ENCODE measurements around the gene SSR1.
"Not testable (repeated sequence)": the region's sequence is repeated elsewhere in the genome, so short reads cannot be mapped to it uniquely, and the experiment has no call there.

Gene SSR1

DNA sequence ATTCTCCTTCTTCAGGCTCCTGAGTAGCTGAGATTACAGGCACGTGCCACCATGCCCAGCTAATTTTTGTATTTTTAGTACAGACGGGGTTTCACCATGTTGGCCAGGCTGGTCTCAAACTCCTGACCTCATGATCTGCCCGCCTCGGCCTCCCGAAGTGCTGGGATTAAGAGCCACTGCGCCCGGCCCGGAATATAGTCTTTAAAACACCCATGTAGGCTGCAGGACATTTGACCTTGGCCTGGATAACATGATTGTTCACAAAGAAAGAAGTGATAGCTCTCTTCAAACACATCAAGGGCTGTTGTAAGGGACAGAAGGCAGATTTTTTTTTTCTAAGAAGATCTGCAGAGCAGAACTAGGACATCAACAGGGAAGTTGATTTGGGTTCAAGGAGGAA is 38.5 kb downstream of the SSR1 start:
- not testable (repeated sequence) for DNase-seq

DNA sequence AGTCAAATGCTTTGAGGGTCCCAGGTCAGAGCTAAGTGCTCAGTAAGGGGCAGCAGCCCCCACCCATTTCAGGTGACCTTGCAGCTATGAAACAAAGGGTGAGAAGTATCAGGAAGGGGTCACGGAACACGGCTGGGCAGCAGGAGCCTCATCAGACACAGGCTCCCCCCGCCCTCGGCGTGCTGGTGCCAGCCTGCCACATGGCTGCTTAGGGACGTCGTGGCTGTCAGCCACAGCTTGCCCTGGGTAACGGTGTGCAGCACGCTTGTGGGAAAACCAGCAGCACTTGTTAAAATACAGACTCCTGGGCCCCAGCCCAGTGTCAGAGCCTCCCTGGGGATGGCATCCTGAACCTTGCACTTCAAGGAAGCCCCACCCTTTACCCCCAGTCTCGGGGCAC is 39.3 kb downstream of the SSR1 start:
- no peak for DNase-seq

DNA sequence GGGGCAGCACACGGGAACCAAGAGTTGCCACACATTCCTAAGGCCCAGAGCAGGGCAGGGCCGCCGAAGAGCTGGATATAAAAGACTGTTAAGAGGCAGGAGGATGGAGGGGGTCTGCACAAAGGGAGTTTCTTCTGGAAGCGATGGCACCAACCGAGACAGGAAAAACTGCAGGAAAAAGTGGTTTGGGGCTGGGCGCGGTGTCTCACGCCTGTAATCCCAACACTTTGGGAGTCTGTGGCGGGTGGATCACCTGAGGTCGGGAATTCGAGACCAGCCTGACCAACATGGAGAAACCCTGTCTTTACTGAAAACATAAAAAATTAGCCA is 41.8 kb downstream of the SSR1 start:
- DNase-seq, result no peak

DNA sequence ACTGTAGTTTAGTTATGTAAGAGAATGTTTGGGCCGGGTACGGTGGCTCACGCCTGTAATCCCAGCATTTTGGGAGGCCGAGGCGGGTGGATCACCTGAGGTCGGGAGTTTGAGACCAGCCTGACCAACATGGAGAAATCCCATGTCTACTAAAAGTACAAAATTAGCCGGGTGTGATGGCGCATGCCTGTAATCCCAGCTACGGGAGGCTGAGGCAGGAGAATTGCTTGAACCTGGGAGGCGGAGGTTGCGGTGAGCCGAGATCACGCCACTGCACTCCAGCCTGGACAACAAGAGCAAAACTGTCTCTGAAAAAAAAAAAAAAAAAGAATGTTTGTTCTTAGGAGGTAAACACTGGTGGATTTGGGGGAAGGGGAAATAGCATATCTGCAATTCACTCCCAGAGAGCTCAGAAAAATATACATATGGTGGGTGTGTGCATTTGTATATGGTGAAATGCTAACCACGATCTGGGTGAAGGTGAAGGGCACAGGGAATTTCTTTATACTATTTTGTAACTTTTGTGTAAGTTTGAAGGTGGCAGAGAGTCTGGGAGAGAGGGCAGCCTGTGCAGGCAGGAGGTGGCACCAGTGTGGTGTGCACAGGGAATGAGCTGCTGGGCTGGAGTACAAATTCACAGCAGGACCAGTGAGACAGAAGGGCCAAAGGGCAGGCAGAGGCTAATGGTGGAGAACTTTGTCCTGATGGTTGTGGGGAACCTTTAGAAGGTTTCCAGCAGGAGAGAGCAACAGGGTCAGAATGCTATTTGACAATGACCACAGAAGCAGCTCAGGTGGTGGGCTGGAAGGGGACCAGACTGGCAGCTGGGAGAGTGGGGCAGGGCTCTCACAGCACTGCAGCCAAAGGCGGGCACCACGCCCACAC is 42.4 kb downstream of the SSR1 start:
- DNase-seq, result no peak

DNA sequence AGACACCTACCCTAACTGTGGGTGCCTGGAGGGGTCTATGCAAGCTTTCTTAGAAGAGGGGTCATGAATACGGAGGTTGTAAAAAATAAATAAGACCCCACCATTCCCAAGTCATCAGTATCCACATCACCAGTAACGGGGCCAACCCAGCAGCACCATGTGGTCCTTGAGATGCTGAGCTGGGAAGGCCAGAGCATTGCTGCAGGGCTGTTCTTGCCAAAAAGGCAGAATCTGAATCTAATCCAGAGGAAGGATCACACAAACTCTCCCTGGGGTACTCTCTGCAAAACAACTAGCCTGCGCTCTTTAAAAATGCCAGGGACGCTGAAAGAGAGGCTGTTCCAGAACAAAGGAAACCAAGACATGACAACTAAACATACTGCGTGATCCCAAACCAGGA is 43.2 kb downstream of the SSR1 start:
- DNase-seq, result no peak

DNA sequence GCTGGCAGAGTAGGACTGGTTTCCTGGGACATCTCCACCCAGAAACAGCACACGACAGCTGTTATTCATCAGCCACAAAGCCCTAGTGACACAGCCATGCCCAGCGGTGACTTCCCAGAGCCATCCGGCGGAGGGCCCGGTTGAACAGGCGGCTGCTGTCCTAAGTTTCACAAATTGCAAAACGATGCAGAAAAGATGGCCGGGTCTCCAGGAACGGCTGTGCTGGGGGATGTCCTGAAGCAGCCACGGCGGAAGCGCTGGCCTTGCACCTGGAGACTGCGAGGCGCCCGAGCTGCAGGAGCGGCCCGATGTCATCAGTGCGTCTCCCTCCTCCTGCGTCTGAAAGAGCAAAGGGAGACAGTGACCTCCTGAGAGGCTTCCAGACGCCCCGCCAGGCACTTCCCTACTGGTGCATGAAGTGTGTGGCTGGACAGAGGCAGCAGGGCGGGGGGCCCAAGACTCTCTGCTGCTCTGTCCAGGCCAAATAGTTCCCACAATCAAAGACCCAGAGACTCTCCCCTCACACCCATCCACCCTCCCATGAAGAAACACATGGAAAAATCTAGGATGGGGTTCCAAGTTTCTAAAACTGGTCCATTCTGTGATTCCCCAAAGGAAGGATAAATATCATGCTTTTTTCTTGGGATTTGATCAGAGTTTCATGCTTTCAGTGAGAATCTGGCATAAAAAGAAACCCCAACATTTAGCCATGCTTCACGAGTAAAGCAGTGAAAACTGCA is 44.0 kb downstream of the SSR1 start:
- no peak for DNase-seq

DNA sequence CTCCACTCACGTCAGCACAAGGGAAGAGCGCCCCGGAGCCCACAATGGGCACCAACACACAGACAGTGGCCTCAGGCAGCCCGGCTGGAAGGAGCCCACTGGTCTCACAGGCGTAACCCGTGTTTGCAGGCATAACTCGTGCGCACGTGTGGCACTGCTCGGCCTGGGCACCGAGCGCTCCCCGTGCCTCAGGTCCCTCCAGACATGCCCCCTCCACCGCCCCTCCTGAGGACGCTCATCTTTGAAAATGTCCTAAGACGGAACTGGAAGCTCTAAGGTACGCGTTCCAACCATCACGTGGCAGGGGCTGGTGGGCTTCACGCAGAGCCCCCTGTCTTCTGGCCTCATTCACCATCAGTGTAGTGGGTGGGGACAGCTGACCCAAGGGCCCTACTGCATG is 44.6 kb downstream of the SSR1 start:
- no peak for DNase-seq

DNA sequence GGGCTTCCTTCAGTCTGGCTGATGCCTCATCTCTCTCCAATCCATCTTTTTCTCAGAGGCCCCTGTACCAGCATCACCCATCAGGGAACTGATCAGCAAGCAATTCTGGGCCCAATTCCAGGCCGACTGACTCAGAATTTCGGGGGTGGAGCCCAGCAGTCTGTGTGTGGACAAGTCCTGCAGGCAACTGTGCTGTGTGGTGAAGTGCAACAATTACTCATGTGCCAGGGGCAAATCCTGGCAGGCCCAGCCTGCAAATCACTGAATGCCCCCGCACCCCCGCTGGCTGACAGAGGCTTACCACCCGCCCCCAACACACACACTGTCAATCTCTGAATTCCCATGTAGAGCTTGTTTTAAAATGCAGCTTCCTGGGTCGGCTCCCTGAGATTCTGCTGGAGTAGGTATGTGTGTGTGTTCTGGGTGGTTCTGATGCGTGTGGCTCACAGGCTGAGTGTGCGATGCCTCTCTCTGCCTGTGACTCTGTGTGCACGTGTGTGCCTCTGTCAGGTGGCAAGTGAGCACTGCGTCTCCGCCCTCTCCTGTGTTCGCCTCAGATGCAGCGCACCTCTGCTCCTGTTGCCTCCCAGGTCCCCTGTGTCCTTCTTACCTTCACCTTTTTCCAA is 45.4 kb downstream of the SSR1 start:
- no peak for DNase-seq

DNA sequence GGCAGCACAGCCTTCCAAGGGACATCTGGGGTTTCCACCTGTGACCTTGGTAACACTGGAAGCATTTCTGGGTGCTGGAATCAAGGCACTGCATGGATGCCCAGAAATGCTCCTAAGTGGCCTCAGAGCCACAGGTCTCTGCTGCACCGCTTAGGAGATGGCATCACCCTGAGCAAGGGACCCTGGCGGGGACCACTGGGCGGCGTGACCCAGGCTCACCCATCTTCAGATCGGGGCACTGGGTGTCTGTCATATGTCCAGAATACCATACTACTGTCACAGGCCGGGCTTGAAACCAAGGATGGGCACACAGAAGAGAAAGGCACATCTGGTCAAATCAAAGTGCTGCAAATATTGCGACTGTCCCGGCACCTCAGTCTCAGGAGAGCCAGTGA is 45.9 kb downstream of the SSR1 start:
- DNase-seq, result no peak

DNA sequence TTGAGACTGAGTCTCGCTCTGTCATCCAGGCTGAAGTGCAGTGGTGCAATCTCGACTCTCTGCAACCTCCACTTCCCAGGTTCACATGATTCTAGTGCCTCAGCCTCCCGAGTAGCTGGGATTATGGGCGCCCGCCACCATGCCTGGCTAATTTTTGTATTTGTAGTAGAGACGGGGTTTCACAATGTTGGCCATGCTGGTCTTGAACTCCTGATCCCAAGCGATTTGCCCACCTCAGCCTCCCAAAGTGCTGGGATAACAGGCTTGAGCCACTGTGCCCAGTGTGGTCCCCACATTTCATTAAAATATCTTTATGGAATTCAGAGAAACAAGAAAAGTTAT is 47.6 kb downstream of the SSR1 start:
- not testable (repeated sequence) for DNase-seq

DNA sequence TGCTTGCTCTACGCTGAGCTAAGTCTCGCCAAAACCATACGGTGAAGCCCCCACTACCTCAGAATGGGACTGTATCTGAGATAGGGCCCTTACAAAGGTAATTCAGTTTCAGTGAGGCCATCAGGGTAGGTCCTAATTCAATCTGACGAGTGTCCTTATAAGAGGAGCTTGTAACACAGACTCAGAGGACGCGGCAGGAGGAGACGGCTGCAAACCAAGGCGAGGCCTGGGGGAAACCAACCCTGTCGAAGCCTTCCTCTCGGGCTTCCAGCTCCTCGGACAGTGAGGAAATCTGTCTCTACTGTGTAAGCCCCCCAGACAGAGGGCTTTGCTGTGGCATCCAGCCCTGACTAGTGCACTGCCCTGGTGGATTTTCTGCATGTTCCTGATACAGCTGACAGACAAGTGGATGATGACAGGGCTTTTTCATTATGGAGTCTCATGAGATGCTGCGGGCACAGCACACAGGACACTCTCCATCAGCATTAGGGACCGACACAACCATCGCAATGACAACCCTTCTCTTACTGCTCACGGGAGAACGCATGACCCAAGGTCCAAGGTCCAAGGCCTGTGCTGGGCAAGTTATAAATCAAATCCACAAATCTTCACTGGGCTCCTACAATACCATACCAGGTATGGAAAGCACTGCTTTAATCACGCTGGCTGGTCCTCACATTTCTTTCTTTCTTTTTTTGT is 48.2 kb downstream of the SSR1 start:
- DNase-seq, result no peak

DNA sequence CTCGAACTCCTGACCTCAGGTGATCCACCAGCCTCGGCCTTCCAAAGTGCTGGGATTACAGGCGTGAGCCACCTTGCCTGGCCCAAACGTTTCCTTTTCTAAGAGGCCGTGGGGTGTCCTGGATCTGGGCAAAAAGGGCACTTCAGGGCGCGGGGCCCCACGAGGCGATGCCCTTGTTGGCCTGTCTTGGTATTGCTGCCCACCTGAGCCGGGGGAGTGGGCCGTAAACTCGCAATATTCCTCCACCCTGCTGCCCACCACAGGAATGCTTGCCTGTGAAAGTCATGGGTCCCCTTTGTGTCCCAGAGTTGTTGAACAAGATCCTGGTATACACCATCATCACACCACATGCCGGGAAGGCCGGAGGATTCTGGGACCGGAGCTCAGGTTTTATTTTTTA is 49.0 kb downstream of the SSR1 start:
- no peak for DNase-seq

DNA sequence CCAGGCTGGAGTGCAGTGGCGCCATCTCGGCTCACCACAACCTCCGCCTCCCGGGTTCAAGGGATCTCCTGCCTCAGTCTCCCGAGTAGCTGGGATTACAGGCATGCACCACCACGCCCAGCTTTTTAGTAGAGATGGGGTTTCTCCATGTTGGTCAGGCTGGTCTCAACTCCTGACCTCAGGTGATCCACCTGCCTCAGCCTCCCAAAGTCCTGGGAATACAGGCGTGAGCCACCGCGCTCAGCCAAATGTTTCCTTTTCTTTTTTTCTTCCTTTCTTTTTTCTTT is 49.5 kb downstream of the SSR1 start:
- DNase-seq, result not testable (repeated sequence)

DNA sequence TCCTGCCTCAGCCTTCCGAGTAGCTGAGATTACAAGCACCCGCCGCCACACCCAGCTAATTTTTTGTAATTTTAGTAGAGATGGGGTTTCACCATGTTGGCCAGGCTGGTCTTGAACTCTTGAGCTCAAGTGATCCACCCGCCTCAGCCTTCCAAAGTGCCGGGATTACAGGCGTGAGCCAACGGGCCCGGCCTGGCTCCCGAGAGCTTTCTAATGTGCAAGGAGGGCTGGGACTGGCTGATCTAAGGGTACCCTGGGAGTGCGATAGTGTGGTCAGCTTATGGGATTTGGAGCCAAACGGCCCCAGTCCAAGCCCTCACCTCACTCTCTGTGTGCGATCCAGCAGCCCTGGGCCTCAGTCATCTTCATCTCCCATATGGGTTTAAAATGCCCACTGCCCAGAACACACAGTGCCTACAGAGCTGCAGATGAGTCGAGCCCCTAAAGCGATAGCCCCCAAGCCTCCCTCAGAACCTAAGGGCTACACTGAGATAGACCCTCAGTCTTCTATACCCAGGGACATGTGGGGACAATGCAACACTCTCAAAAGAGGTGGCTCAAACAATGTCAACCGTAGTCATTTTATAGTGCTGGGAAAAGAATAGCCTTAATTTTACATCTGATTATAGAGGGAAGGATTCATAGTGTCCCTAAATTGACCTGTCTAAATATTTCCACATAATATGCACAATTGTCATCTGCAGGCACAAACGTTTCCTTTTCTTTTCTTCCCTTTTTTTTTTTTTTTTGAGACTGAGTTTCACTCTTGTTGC is 50.1 kb downstream of the SSR1 start:
- DNase-seq, result no peak

DNA sequence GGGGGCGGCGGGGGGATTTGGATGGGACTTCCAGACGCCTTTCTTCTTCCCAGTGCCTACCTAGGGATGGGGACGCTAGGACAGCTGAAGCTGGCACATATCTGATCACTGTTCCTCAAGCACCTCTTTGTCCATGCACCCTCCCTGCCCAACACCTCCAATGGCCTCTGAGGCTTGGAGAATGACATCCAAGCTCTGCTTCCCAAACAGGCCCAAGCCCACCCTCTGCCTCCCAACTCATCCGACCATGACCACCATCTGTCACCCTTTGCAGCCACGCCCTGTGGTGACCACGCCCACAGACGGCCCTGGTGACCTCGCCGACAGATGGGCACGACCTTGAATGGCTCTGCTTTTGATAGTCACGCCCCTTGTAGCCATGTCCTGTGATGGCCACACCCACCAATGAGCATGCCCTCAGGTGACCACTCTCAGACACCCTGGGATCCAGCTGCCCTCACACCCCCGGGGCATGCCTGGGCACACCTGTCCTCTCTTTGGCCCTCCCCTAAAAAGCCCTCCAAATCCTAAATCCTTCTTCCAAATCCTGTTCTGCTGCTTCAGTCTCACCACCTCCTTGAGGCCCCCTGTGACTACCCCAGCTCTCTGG is 51.0 kb downstream of the SSR1 start:
- no peak for DNase-seq

DNA sequence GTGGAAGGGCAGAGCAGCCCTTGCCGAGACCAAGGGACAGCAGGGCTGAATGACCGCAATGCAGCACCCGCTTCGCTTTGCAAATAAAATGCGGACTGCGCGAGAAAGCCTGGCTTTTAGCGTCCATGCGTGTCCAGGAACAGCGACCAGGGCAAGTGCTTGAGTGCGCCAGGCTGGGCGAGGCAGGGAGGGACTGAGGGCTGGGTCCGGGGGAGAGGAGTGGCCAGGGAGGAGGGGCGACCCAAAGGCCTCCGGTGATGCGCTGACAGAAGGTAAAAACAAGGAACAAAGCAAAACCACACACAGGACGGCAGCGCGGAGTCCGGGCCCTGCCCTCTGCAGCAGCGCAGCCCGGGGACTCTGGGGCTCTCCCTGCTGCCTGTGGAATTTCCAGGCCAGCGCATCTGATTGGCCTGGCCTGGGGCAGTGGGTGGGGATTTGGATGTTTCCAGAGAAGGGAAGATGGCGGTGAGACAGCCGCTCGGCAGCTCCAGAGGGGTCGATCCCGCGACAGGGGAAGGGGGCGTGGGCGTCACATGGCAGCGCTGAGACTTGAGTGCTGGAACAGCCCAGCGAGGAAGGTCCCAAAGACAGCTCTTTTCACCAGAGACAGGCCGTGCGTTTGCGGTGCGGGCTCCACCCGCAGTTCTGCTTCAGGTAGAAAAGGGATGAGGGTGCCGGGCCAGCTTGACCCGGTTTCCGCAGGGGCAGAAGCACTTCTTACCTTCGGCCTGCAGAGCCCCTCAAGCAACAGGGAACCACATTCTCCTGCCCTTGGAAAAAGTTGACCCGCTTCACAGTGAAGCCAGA is 51.8 kb downstream of the SSR1 start:
- DNase-seq, result no peak

DNA sequence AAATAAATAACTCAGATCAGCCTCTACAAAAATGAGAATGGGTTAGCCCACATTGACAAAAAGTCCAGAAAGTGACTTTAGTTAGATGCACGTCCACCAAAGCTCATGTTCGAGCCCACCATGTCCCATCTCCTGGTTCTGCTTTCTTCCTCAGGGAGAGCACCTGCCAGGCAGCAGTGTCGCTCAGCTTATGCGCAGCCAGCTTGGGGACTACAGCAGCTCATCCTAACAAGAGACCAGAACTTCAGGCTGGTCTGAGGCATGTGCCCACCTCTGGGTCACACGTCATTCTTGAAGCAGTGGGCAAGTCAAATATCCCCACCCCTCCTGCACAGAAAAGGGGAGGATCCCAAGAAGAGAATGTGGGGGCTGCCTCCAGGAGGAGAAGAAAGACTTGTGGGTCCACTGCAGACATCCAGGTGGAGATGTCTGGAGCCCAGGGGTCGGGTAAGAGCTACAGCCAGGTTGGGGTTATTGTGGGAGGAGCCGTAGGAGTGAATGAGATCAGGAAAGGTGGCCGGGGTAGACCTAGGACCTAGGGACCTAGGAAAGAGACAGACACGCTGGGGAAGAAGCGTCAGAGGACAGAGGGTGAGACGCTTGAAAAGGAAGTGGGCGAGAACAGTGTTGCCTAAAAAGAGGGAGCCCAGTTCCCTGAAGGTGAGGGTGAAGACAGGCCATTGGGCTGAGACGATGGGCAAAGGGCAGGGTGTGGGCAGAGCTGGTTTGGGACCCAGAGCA is 52.5 kb downstream of the SSR1 start:
- DNase-seq, result no peak

DNA sequence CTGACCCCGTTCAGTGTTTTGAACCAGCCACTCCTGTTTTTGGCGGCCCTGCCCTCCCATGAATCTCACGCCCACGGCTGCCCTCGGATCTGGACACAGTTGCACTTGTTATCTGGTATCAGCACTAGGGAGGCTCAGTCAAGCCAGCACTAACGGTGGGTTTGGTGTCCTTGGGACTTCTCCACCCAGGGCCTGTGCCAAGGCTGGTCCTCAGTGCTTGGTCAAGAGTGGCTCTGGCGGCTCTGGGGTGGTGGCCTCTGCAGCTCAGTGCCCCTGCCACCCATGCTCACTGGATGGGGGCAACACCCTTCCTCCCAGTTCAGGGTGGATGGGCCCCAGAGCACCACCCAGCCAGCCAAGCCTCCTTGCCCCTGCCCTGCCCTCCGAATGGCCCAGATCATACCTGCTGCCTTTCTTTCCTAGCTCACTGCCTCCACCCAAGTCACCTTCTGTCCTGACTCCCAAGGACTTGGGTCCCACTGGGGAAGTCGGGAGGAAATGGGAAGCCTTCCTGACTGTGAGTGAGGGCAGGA is 54.7 kb downstream of the SSR1 start:
- no peak for DNase-seq

DNA sequence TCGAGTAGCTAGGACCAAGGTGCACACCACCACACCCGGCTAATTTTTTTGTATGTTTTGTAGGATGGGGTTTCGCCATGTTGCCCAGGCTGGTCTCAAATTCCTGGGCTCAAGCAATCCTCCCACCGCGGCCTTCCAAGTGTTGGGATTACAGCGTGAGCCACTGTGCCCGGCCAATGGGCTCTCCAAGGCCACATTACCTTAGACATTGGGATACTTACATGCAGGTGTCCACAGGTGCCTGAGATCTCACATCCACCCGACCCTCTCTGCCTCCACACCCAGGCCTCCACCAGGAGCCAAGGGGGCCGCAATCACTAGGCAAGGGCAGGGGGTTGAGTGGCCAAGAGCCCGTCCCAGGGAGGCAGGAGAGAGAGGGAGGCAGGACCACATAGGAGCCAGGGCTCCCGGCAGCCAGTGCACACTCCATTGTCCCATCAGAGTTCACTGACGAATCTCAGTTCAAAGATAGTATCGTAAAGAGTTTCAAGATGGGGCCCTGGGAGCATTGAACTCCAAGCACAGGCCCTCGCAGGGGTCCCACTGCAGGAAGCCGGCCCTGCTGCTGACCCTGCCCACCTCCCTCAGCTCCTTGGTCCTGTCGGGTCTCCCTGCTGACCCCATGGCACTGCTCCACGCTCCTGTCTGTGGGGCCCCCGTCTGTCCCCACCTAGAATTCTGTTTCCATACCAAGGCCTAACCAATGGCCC is 55.3 kb downstream of the SSR1 start:
- DNase-seq, result no peak

DNA sequence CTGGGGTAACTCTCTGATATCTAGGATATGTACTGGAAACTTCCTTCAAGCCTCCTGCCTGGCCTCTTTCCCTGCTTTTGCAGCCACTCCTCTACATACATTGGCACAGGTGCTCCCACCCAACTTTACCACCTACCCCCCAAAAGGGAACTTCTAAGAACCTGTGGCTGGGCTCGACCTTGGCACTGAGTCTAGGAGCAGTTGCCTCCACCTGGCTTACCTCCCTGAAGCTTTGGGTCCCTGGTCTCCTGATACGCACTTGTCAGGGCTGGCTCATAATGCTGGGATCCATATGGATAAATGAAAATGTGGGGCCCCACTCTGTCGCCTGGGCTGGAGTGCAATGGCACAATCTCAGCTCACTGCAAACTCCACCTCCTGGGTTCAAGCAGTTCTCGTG is 56.2 kb downstream of the SSR1 start:
- no peak for DNase-seq

Data from cortex of kidney (tissue), 1 donor.